ENCODE results near the gene KRT79. TPM values are rescaled to one million over a fixed set of nuclear protein-coding genes. Genes with fewer than 3 reads are reported as not detected.

The KRT79 gene
- total and polyA plus RNA-seq, 9 of the 15 experiments (the other 6 are each of a cell fraction or from before 2014, with no cell fraction given): 0.03 to 2.3 (median 0.23) TPM; not detected in 2

- TF ChIP-seq ARNT (IDR thresholded peaks at IDR 0.05): 0 out of 4 replicates have a peak, but pooled peaks of 1 of the 2 experiments have one; percentile 24
- TF ChIP-seq NCOA6 (IDR thresholded peaks at IDR 0.05): no peak
- TF ChIP-seq ILK (tag; IDR thresholded peaks at IDR 0.05; ENCODE audit: borderline replicate concordance, low read depth): no peak
- TF ChIP-seq RERE (CRISPR knock-in tag; IDR thresholded peaks at IDR 0.05; ENCODE audit: borderline replicate concordance): no peak
- TF ChIP-seq SIRT6 (IDR thresholded peaks at IDR 0.05; ENCODE audit: low read depth, low read length): no peak
- TF ChIP-seq CBX3 (IDR thresholded peaks at IDR 0.05; ENCODE audit: borderline replicate concordance in 1 of 2, low read length in 2 of 2): no peak
- TF ChIP-seq ZNF79 (CRISPR knock-in tag; IDR thresholded peaks at IDR 0.05; ENCODE audit: low read depth): no peak
- no peak for TF ChIP-seq BHLHE40 (IDR thresholded peaks at IDR 0.05; ENCODE audit: low read length)
- TF ChIP-seq, protein P1, sequence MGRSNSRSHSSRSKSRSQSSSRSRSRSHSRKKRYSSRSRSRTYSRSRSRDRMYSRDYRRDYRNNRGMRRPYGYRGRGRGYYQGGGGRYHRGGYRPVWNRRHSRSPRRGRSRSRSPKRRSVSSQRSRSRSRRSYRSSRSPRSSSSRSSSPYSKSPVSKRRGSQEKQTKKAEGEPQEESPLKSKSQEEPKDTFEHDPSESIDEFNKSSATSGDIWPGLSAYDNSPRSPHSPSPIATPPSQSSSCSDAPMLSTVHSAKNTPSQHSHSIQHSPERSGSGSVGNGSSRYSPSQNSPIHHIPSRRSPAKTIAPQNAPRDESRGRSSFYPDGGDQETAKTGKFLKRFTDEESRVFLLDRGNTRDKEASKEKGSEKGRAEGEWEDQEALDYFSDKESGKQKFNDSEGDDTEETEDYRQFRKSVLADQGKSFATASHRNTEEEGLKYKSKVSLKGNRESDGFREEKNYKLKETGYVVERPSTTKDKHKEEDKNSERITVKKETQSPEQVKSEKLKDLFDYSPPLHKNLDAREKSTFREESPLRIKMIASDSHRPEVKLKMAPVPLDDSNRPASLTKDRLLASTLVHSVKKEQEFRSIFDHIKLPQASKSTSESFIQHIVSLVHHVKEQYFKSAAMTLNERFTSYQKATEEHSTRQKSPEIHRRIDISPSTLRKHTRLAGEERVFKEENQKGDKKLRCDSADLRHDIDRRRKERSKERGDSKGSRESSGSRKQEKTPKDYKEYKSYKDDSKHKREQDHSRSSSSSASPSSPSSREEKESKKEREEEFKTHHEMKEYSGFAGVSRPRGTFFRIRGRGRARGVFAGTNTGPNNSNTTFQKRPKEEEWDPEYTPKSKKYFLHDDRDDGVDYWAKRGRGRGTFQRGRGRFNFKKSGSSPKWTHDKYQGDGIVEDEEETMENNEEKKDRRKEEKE (IDR thresholded peaks at IDR 0.05; ENCODE audit: borderline replicate concordance in 1 of 2, control insufficient read depth in 1 of 2, low read depth in 2 of 2, low read length in 1 of 2): no peak
- TF ChIP-seq CTCF (IDR thresholded peaks at IDR 0.05 in 2 of 3, conservative IDR thresholded peaks at IDR 0.05 in 1 of 3; ENCODE audit: insufficient read depth in 2 of 3, low read depth in 1 of 3, low read length in 3 of 3): peak; percentile 82 to 90 (median 89)
- TF ChIP-seq FOXM1 (IDR thresholded peaks at IDR 0.05; ENCODE audit: low read depth): no peak
- TF ChIP-seq FOXM1 (CRISPR knock-in tag; IDR thresholded peaks at IDR 0.05; ENCODE audit: low read depth): no peak
- TF ChIP-seq CHD4 (IDR thresholded peaks at IDR 0.05; ENCODE audit: insufficient read depth, insufficient replicate concordance, low read depth, low read length, poor library complexity, severe bottlenecking): no peak
- TF ChIP-seq RB1 (IDR thresholded peaks at IDR 0.05; ENCODE audit: low read depth): peak; percentile 57
Measured at GRCh38 chr12:52865090-52865944, 31.2 kb upstream of the KRT79 start (continued).

Measured in K562 (cell line).